ENCODE data around the gene ATAD2B. TPM values are rescaled to one million over a fixed set of nuclear protein-coding genes. Genes with fewer than 3 reads are reported as not detected.
"Not testable (repeated sequence)": the region's sequence is repeated elsewhere in the genome, so short reads cannot be mapped to it uniquely, and the experiment has no call there.

ATAD2B gene
- 10 to 100 TPM; 10.8 to 27.0 (median 20.3) TPM for total RNA-seq

- 0% methylated on average over 1 to 13 of the region's 88 CpGs; no CpG with 5 or more reads in 4 of the 10 experiments for WGBS, 10 experiments
- in situ Hi-C loops (cut with MboI; ENCODE audit: low pct_unique_long_range_greater_than_20kb in 2 of 9, low sequenced_read_pairs in 9 of 9, unreplicated experiment in 9 of 9): loop anchor here in 1 of 9 experiments (25.0 kb wide), 1 partner anchor 135 kb away; no protein-coding TSS in a partner anchor
- peak; percentile 82 to 93 (median 90) for ATAC-seq (replicated peaks in 6 of 8)
- peak within 1 kb of the TSS; percentile 61 to 95 (median 74) for H3K4me3 ChIP-seq
- peak within 1 kb of the TSS; percentile 93 to 96 for H3K27ac ChIP-seq
- H3K4me1 ChIP-seq (replicated peaks in 1 of 2): peaks cover 3 to 18% of the 10 kb centered on the region in 2 donors
Observed at GRCh38 chr2:23926750-23927571, at the start of gene ATAD2B. Gene ATAD2B, minus strand, starts transcription at chr2:23927123. Its CDS starts 353 bp downstream, at chr2:23926770.

- WGBS, 10 experiments: 100% methylated on average over 1 to 4 of the region's 4 CpGs; no CpG with 5 or more reads in 2 of the 10 experiments
- ATAC-seq (replicated peaks in 6 of 8): no peak
- no peak overlapping the region for H3K27ac ChIP-seq
- no peak overlapping the region for H3K4me3 ChIP-seq
- in situ Hi-C loops (cut with MboI; ENCODE audit: low pct_unique_long_range_greater_than_20kb in 2 of 9, low sequenced_read_pairs in 9 of 9, unreplicated experiment in 9 of 9): no loop called here
- no peaks in the 10 kb centered on the region for H3K4me1 ChIP-seq (replicated peaks in 1 of 2)
Observed at GRCh38 chr2:23967846-23968245, 40.9 kb upstream of the ATAD2B start.

GRCh38 chr2:23954325-23955014, 27.5 kb upstream of the ATAD2B start:
- peak in 2 of 8 experiments; percentile 63 to 65 for ATAC-seq (replicated peaks in 6 of 8)
- in situ Hi-C loops (cut with MboI; ENCODE audit: low pct_unique_long_range_greater_than_20kb in 2 of 9, low sequenced_read_pairs in 9 of 9, unreplicated experiment in 9 of 9): no loop called here
- 21 to 100% (median 89%) methylated on average over 1 to 6 of the region's 6 CpGs for WGBS, 10 experiments
- H3K4me1 ChIP-seq (replicated peaks in 1 of 2): no peaks in the 10 kb centered on the region
- no peak overlapping the region for H3K27ac ChIP-seq
- H3K4me3 ChIP-seq: no peak overlapping the region

DNA sequence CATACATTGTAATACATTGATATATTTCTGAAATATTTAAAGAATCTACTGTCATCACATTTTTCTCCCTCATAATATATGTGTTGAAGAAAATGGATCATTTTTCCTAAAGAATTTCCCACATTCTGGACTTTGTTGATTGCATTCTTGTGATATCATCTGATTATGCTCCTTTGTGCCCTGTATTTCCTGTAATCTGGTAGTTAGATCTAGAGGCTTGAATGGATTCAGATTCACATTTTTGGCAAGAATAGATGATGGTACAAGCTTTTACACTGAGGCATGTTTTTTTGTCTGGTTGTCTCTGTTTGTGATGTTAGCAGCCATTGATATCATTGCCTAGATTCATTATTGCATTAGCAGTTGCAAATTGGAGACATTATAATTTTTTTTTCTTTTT, 26.7 kb upstream of the ATAD2B start:
- no peak overlapping the region for H3K4me3 ChIP-seq
- in situ Hi-C loops (cut with MboI; ENCODE audit: low pct_unique_long_range_greater_than_20kb in 2 of 9, low sequenced_read_pairs in 9 of 9, unreplicated experiment in 9 of 9): no loop called here
- no peak overlapping the region for H3K27ac ChIP-seq
- no peak for ATAC-seq (replicated peaks in 6 of 8)
- H3K4me1 ChIP-seq (replicated peaks in 1 of 2): no peaks in the 10 kb centered on the region

DNA sequence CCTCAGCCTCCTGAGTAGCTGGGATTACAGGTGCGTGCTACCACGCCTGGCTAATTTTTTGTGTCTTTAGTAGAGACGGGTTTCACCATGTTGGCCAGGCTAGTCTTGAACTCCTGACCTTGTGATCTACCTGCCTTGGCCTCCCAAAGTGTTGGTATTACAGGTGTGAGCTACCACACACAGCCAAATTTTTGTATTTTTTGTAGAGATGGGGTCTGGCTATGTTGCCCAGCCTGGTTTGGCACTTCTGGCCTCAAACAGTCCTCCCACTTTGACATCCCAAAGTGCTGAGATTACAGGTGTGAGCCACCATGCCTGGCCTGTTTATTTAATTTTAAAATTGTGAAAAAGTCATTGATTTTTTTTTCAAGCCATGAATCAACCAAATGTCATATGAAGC, 25.6 kb upstream of the ATAD2B start:
- H3K27ac ChIP-seq; H3K4me1 ChIP-seq (replicated peaks in 1 of 2); ATAC-seq (replicated peaks in 6 of 8); in situ Hi-C loops (cut with MboI; ENCODE audit: low pct_unique_long_range_greater_than_20kb in 2 of 9, low sequenced_read_pairs in 9 of 9, unreplicated experiment in 9 of 9); H3K4me3 ChIP-seq: not testable (repeated sequence)
- 100% methylated on average over 1 to 3 of the region's 3 CpGs; no CpG with 5 or more reads in 8 of the 10 experiments for WGBS, 10 experiments

DNA sequence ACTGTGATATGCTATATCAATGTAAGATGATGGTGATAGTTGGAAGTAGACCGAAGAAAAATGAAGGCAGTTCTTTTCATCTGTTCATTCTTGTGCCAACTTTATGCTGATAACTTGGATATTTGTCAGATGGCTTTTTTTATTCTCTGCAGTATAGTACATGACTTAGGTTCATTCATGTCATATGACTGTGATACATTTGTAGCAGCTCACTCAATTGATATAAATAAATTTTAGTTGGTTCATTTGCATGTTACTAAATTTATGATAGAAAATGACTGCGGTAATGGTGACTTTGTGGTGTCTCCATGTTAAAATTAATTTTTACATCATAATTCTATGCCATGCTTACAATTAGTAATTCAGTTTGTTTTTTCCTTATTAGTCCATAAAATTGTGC, 20.4 kb upstream of the ATAD2B start:
- WGBS, 10 experiments: 80 to 100% (median 100%) methylated on average over 1 to 2 of the region's 2 CpGs
- Histone ChIP-seq H3K4me3 (no peak overlapping the region), H3K27ac (no peak overlapping the region), H3K4me1 (replicated peaks in 1 of 2) (no peaks in the 10 kb centered on the region)
- no peak for ATAC-seq (replicated peaks in 6 of 8)
- in situ Hi-C loops (cut with MboI; ENCODE audit: low pct_unique_long_range_greater_than_20kb in 2 of 9, low sequenced_read_pairs in 9 of 9, unreplicated experiment in 9 of 9): loop anchor here in 1 of 9 experiments (25.0 kb wide), 1 partner anchor 115 kb away; no protein-coding TSS in a partner anchor

GRCh38 chr2:23944976-23945375, 18.1 kb upstream of the ATAD2B start:
- no peak overlapping the region for H3K27ac ChIP-seq
- no peak for ATAC-seq (replicated peaks in 6 of 8)
- H3K4me1 ChIP-seq (replicated peaks in 1 of 2): peaks cover 3 to 8% of the 10 kb centered on the region in 2 donors
- in situ Hi-C loops (cut with MboI; ENCODE audit: low pct_unique_long_range_greater_than_20kb in 2 of 9, low sequenced_read_pairs in 9 of 9, unreplicated experiment in 9 of 9): loop anchor here in 1 of 9 experiments (25.0 kb wide), 1 partner anchor 117 kb away; no protein-coding TSS in a partner anchor
- H3K4me3 ChIP-seq: no peak overlapping the region

GRCh38 chr2:23944527-23944926, 17.6 kb upstream of the ATAD2B start:
- Histone ChIP-seq H3K4me1 (replicated peaks in 1 of 2) (peaks cover 7 to 8% of the 10 kb centered on the region in 2 donors), H3K4me3 (no peak overlapping the region), H3K27ac (no peak overlapping the region)
- WGBS, 10 experiments: 90 to 100% (median 100%) methylated on average over 1 of the region's 1 CpG; no CpG with 5 or more reads in 7 of the 10 experiments
- ATAC-seq (replicated peaks in 6 of 8): no peak
- in situ Hi-C loops (cut with MboI; ENCODE audit: low pct_unique_long_range_greater_than_20kb in 2 of 9, low sequenced_read_pairs in 9 of 9, unreplicated experiment in 9 of 9): loop anchor here in 1 of 9 experiments (25.0 kb wide), 1 partner anchor 118 kb away; no protein-coding TSS in a partner anchor

GRCh38 chr2:23943666-23944065, 16.7 kb upstream of the ATAD2B start:
- Histone ChIP-seq H3K4me1 (replicated peaks in 1 of 2) (peaks cover 7 to 8% of the 10 kb centered on the region in 2 donors), H3K27ac (no peak overlapping the region), H3K4me3 (no peak overlapping the region)
- in situ Hi-C loops (cut with MboI; ENCODE audit: low pct_unique_long_range_greater_than_20kb in 2 of 9, low sequenced_read_pairs in 9 of 9, unreplicated experiment in 9 of 9): loop anchor here in 1 of 9 experiments (25.0 kb wide), 1 partner anchor 119 kb away; no protein-coding TSS in a partner anchor
- ATAC-seq (replicated peaks in 6 of 8): no peak
- 100% methylated on average over 1 to 5 of the region's 11 CpGs; no CpG with 5 or more reads in 5 of the 10 experiments for WGBS, 10 experiments

DNA sequence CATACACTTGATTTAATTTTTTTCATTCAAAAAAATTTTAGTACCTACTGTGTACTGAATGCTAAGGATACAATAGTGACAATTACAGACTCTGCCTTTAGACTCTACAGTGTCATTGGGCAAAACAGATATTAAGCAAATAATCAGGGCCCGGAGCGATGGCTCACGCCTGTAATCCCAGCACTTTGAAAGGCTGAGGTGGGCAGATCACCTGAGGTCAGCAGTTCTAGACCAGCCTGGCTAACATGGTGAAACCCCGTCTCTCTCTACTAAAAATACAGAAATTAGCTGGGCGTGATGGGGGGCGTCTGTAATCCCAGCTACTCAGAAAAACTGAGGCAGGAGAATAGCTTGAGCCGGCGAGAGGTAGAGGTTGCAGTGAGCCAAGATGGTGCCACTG, 14.7 kb upstream of the ATAD2B start:
- Histone ChIP-seq H3K4me1 (replicated peaks in 1 of 2) (peaks cover 7 to 8% of the 10 kb centered on the region in 2 donors), H3K4me3 (peak overlapping the region; percentile 61 to 83 (median 69)), H3K27ac (no peak overlapping the region)
- WGBS, 10 experiments: 61 to 100% (median 84%) methylated on average over 2 to 7 of the region's 8 CpGs; no CpG with 5 or more reads in 2 of the 10 experiments
- in situ Hi-C loops (cut with MboI; ENCODE audit: low pct_unique_long_range_greater_than_20kb in 2 of 9, low sequenced_read_pairs in 9 of 9, unreplicated experiment in 9 of 9): loop anchor here in 1 of 9 experiments (25.0 kb wide), 1 partner anchor 121 kb away; no protein-coding TSS in a partner anchor
- no peak for ATAC-seq (replicated peaks in 6 of 8)

- WGBS, 10 experiments: 0 to 12% (median 3%) methylated on average over 2 to 22 of the region's 46 CpGs
- ATAC-seq (replicated peaks in 6 of 8): peak in 5 of 8 experiments; percentile 8 to 65 (median 64)
- in situ Hi-C loops (cut with MboI; ENCODE audit: low pct_unique_long_range_greater_than_20kb in 2 of 9, low sequenced_read_pairs in 9 of 9, unreplicated experiment in 9 of 9): loop anchor here in 1 of 9 experiments (25.0 kb wide), 1 partner anchor 121 kb away; no protein-coding TSS in a partner anchor
- H3K27ac ChIP-seq: peak overlapping the region; percentile 51 to 83
- peaks cover 7 to 8% of the 10 kb centered on the region in 2 donors for H3K4me1 ChIP-seq (replicated peaks in 1 of 2)
- H3K4me3 ChIP-seq: peak overlapping the region; percentile 61 to 83 (median 69)
Observed at GRCh38 chr2:23940718-23941620, 14.0 kb upstream of the ATAD2B start.
